ENCODE results near the gene SPRED2.
"Not testable (repeated sequence)": the region's sequence is repeated elsewhere in the genome, so short reads cannot be mapped to it uniquely, and the experiment has no call there.

Gene SPRED2

DNA sequence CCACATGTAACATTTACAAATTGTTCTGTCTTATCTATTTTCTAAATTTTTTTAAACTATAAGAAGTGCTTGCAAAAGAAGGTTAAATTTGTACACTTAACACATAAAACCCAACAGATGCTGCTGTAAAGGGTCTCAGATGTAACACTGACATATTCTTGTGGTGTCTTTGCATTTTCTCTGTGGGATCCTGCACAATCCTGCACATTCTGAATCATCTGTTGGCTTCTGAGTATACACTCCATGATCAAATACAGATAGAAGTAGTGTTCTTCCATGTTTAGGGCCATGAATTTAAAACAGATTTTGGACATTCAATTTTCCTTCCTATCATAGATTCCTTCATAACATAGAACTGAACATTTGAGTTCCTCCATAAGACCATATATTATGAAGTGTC is 89.0 kb downstream of the SPRED2 start:
- DNase-seq (ENCODE audit: low spot score), result no peak

DNA sequence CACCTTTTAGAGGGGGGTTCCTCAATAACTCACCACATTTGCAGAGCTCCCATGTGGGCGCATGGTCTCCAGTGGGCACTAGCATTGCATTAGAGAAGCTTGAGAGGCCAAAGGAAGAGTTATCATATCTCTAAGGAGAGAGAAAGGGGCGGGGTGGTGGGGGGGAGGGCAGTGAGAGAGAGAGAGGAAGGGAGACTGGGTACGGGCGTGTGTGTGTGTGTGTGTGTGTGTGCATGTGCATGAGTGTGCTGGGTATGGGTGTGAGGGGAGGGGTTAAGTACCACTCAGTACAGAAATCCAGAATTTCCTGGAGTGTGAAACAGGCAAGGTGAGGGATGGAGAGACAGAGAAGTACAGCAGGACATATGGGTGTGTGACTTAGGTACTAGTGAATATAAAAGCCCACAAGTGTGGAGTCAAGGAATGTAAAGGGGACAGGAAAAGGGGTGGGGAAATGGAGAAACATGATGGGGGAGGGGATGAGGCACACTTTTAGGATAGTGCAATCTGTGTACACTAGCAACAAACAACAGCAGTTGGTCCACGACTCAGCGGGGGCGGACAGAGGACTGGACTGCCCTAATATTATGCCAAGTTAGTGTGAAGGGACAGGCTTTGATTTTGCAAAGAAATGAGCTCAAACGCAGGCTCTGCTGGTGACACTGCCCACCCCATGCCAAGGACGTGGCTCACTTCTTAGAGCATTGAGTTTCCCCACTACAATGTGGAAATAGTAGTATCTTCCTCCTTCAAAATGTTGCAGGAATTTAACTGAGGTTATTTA is 91.3 kb downstream of the SPRED2 start:
- DNase-seq (ENCODE audit: low spot score), result no peak

DNA sequence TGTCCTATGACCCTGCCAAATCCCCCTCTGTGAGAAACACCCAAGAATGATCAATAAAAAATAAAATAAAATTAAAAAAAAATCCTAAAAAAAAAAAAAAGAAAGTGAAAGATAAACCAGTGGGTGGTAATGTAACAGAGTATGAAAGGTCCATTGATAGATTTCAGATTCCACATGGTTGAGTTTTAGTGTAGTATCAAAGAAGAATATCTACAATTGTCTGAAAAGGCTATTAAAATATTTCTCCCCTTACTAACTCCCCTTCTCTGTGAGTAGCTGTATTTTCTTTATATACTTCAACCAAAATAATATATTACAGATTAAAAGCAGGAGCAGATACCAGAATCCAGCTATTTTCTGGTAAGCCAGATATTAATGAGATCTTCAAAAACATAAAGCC is 92.8 kb downstream of the SPRED2 start:
- no peak for DNase-seq (ENCODE audit: low spot score)

DNA sequence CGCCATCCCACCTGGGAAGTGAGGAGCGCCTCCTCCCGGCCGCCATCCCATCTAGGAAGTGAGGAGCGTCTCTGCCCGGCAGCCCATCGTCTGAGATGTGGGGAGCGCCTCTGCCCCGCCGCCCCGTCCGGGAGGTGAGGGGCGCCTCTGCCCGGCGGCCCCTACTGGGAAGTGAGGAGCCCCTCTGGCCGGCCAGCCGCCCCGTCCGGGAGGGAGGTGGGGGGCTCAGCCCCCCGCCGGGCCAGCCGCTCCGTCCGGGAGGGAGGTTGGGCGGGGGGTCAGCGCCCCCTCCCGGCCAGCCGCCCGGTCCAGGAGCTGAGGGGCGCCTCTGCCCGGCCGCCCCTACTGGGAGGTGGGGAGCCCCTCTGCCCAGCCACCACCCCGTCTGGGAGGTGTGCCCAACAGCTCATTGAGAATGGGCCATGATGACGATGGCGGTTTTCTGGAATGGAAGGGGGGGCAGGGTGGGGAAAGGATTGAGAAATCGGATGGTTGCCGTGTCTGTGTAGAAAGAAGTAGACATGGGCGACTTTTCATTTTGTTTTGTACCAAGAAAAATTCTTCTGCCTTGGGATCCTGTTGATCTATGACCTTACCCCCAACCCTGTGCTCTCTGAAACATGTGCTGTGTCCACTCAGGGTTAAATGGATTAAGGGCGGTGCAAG is 93.4 kb downstream of the SPRED2 start:
- not testable (repeated sequence) for DNase-seq (ENCODE audit: low spot score)

DNA sequence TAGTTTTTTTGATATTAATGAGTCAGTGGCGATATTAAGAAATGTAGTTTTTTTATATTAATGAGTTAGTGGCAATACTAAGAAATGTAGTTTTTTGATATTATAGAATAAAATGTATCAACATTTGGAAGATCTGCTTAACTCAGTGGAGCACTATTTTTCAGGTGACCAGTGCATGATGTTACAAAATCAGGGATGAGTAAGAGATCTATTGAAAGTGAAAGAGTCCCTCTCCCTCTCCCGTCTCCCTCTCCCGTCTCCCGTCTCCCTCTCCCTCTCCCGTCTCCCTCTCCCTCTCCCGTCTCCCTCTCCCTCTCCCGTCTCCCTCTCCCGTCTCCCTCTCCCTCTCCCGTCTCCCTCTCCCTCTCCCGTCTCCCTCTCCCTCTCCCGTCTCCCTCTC is 94.5 kb downstream of the SPRED2 start:
- not testable (repeated sequence) for DNase-seq (ENCODE audit: low spot score)

DNA sequence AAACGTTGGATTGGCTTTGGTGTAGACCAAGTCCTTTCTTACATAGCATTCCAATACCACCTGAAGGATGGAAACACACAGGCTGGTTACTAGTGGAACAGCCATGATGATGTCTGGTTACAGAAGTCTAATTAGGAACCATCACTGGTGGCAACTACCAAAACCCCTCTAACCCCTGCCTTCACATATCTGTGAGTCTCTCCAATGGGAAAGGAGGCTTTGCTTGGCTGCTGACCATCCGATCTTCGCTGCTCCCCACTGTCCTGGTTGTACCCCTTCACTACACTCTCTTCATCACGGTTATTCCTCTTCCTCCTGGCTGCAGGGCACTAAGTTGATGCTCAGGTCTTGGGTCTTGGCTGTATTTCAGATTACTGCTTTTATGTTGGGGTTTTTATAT is 97.7 kb downstream of the SPRED2 start:
- DNase-seq (ENCODE audit: low spot score), result no peak

DNA sequence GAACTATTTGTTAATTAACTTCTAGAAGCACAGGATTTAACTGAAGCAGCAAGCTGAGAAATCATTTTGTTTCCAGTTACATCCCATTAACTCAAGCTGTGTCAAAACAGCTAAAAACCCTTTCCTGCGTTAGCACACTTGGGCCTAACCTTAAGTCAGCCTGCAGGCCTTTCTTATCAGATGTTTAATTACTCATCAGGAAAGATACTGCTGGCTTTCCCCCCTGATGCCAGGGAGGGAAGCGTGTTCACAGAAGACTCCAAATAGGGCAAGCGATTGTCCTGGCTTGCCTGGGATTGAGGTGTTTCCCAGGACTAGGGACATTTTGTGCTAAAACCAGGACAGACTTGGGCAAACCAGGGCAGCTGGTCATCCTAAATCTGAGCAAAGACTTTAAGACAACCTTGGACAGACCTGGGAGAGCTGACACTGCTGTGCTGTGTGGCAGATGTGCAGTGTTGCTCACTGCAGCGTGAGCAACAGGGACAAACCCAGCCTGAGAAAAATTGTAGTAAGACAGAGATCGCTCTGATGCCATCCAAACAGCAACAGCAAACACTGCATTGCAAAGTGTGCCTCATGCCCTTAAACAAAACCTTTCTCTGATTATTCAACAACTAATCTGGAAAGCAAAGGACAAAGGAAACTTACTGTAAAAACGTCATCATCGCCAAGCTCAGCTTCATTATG is 100.9 kb downstream of the SPRED2 start:
- no peak for DNase-seq (ENCODE audit: low spot score)

DNA sequence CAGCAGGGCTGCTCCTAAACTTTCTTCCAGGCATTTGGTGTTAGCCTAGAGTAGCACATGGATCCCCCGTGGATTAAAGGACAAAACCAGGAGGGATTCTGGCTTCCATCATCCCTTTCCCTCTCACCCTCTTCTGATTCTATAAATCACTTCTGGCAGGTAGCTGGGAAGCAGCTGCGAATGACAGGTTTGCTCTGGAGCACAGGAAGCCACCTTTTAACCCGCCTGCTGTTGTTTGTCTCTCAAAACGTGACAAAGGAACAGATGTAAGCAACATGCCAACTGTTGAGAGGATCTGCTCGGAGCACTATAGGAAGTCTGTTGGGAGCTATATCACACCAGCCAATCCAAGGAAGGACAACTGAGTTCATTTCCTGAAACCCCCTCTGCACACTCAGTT is 102.9 kb downstream of the SPRED2 start:
- DNase-seq (ENCODE audit: low spot score), result no peak

DNA sequence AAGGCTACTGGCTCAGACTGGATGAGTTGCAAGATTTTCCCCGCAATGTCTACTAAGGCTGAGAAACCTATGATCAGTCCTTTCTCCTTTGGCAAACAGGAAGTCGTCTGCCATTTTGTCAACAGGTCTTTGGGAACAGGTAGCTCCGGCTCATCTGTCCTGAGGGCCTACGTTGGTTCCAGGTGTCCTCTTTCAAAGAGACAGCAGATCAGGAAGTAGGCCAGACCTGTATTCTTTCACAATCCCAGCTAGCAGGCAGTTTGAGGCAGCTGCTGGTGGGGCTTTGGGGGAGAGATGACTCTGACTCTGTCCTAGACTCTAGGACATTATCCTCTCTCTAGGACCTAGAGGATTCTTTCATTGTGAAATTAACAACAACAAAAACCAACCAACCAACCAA is 106.1 kb downstream of the SPRED2 start:
- no peak for DNase-seq (ENCODE audit: low spot score)

DNA sequence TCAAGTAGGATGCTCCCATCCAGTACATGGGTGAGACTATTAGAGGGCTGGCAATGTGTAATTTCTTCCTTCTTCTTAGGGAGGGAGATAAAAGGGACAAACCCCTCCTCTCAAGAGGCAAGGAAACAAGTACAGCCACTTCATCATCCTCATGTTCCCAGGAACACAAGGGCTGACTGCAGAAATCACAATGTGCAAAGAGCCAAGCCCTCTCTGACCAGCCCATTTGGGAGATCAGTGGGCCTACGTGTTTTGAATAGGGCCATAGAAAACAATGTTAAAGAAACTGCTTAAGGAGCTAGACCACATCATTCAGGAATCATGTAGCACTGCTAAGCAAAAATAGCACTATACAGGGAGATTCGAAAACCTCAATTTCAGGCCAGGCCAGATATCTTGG is 107.3 kb downstream of the SPRED2 start:
- no peak for DNase-seq (ENCODE audit: low spot score)

DNA sequence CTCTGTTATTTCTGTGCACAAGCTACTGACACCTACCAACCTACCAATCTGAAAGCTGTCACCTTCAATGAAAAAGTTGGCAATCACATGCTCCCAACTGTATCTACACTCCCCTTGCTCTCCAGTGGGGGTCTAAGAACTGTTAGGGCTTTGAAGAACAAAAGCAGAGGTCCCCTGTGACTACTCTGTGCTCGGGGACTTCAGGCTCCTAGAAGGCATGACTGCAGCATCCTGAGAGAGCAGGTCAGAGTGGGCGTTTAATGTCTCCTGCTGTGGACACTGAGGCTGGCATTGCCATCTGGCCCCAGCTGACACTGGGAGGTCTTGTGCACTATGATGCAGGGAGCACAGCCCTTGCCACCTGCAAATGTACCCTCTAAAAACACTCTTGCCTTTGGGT is 111.5 kb downstream of the SPRED2 start:
- DNase-seq (ENCODE audit: low spot score), result no peak

DNA sequence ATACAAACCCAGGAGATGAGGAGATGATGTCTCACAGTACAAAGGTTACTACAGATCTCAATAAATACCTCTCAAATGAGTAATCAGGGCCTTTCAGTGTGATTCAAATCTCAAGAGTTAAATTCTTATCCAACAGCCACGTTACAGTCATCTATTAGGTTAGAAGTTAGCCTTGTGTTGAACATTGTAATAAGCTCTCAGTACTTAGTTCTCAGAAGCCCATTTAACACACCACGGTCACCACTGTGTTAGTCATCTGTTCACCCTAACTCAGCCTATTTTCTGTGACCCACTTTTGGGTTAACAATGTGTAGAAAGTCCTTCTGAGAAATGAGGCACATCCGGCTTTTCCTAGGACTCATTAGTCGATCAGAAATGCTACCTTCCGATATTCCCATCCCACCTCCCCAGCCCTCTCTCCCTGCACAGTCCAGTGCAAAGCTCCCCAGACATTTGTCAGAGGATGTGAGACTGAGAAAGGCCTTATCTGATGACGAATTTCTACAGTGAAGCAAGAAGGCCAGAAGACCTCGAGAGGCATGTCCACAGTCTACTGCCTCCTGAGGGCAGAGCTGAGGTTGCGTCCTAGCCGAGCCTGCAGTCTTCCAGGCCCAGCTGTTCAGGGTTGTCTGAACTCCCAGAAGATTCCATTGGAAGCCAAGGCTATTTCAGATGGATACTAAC is 112.2 kb downstream of the SPRED2 start:
- DNase-seq (ENCODE audit: low spot score), result peak; percentile 89

DNA sequence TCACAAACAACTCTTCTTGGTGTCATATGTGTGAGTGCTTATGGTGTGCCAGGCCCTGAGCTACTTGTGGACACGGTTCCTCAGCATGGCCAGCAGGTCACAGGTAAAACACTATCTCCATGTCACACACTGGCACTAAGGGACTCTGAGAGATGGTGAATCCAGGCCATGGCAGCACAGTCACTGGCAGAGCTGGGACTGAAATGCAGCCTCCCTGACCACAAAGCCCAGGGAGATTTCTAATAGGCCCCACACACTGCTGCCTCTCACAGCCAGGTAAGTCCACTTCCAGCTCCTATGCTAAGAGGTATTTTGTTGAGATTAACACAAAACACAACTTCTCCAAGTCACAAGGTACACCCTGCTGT is 112.7 kb downstream of the SPRED2 start:
- DNase-seq (ENCODE audit: low spot score), result no peak

DNA sequence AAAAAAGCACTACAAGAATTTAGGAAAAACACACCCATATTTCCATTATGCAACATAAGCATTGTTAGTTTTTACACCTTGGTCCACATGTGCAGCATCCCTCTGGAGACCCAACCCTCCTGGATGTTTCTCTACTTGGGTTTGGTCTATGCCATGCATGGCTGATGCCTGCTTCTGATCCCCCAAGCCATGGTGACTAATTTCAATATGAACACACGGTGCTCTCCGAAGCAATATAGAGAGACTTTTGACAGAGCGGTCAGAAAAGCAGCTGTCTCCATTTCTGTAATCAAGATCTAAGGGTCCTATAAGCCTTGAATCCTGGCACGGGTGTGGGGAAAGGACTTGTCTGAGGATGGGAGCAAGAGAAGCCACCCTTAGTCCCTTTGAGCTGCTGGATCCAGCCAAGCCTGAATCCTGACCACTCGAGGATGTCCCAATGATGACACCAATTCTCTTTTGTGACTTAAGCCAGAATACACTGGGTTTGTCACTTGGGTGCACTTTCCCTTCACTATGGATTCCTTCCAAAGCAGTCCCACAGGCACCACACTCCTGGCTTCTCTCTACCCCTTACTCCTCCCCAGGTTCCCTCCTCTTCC is 113.2 kb downstream of the SPRED2 start:
- DNase-seq (ENCODE audit: low spot score), result no peak

DNA sequence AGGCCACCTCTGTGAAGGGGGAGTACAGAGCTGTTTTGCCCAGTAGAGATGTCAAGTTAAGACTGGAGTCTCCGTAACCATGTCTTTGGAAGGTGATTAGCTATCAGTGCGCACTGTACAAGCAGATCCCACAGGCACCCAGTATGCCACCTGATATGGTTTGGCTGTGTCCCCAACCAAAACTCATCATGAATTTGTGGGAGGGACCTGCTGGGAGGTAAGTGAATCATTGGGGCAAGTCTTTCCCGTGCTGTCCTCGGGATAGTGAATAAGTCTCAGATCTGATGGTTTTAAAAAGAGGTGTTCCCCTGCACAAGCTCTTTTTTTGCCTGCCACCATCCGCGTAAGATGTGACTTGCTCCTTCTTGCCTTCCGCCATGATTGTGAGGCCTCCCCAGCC is 114.6 kb downstream of the SPRED2 start:
- DNase-seq (ENCODE audit: low spot score), result no peak

DNA sequence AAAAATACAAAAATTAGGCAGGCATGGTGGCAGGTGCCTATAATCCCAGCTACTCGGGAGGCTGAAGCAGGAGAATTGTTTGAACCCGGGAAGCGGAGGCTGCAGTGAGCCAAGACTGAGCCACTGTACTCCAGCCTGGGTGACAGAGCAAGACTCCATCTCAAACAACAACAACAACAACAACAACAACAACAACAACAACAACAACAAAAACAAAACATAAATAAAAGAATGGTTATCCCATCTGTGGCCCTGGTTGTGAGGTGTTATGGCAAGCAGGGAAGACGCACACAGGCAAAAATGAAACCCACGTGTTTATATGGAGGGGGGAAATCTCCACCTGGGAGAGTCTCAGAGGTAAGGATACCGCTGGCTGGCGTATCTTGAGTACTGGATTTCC is 115.0 kb downstream of the SPRED2 start:
- DNase-seq (ENCODE audit: low spot score), result not testable (repeated sequence)

DNA sequence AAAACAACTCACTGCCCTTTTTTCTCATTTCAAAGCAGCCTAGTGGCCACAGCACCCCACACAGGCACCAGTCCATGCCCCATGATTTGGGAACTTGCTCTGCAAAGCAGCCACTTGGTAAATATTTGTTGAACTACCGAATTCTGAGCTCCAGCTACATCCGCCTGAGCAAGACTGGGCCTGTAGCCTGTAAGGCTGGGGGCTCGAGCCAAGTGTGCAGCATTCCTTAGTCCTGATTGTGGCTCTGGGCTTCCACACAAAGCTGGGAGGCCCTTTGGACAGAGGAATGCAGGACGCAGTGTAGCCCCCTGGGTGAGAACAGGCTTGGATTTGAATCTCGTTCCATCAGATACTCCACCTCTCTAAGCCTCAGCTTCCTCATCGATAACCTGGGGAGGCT is 116.3 kb downstream of the SPRED2 start:
- DNase-seq (ENCODE audit: low spot score), result no peak

DNA sequence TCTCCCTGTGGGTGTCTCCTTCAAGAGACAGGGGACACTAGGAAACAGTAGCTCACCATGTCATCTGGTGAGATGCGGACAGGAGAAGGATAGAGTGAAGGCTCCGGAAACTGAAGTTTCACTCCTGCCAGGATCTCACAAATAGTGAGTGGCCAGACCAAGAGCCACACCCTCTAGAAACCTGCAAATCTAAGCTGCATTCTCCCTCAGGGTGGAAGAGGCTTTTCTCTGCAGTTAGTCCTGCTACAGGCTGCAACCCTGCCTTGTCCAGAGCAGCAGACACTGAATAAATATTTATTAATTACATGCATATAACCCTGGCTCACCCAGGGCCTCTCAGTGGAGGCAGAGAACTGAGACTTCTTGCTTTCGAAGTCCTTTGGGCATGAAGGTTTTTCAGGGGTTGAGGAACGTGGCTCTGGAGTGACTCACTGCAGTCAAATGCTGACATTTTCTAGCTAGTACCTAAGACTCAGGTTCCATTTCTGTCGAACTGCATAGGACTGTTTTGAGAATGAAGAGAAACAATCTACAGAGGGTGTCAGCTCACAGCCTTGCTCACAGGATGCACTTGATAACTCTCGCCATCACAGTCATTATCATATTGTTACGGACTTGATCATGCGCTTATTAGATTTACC is 117.5 kb downstream of the SPRED2 start:
- no peak for DNase-seq (ENCODE audit: low spot score)

DNA sequence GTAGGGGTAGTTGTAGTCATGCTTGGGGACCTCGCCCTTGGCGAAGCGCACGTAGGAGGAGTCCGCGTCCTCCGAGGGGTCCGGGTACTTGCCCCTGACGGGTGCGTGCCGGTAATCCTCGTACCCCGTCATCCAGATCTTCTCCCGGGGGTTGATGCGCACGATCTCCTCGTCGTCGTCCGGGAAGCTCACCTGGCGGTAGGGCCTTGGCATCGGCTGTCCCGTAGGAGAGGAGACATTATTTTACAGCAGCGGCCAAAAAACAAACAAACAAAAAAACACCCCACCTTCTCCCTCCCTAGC is 118.5 kb downstream of the SPRED2 start:
- DNase-seq (ENCODE audit: low spot score), result no peak

DNA sequence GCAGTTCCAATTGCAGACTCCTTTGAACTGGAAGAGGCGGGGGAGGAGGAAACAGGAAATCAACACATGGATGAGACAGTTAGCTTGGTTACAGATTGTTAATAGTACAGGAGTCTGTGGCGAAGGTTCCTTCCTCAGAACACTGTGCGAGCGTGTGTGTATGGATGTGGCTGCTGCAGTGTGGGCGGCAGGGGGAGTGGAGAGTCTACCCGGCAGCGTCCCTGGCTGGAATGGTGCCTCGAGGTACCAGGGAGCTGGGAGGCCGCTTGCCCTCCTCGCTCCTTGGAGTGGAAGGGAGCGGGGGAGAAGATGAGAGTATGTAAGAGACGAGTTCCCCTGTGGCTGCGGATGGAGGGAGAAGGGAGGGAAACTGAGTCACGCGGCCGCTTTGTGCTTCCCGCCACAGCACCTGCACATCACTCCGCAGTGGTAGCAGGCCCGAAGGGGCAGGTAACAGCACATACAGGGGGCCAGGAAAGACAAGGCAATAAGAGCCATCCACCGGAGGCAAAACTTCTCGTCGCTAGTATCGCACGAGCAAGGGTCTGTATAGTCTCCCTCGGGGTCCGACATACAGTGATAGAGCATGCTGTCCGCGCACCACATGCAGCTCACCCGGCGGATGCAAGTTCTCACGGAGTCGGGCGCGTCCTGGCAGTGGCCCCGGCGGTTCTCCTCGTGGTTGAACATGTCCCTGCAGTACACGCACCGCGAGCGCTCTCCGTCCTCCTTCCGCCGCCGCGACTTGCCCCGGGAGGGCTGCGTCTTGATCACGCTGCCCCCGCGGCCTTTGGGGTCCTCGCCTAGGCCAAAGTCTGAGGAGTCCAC is 119.1 kb downstream of the SPRED2 start:
- no peak for DNase-seq (ENCODE audit: low spot score)

DNA sequence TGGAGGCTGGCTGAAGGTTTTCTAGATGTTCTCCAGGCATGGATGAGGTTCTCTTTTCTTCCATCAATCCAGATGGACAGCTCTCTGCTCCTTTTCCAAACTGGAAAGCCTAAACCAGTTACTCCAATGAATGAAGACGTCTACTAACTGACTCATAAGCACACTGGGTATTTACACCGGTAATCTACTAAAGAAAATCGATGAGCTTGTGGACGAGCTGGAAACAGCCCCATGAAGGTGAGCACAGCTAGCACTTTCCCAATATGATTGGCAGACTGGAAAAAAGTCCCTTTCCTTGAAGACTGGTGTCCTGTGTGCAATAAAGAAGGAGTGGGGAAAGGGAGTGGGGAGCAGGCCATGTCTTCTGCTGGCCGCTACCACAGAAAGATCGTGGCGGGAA is 120.8 kb downstream of the SPRED2 start:
- no peak for DNase-seq (ENCODE audit: low spot score)

Data from hepatic stellate cell (primary cell).